Measurements from ENCODE around the gene IGFBP4. TPM values are rescaled to one million over a fixed set of nuclear protein-coding genes. Genes with fewer than 3 reads are reported as not detected.

The IGFBP4 gene
- total RNA-seq, 4 donors from 2014 or later = 209 to 428 (median 281) TPM

GRCh38 chr17:40495140-40495539 lies 51.9 kb downstream of the IGFBP4 start:
- TF ChIP-seq CTCF (IDR thresholded peaks at IDR 0.05) = no peak
- TF ChIP-seq POLR2AphosphoS5 (IDR thresholded peaks at IDR 0.05) = no peak
- no peak for TF ChIP-seq POLR2A (IDR thresholded peaks at IDR 0.05)
- no peak for TF ChIP-seq EP300 (IDR thresholded peaks at IDR 0.05)
- ATAC-seq = no peak
- Histone ChIP-seq H3K27ac (no peak overlapping the region), H3K9me3 (no peaks in the 10 kb centered on the region), H3K4me1 (peaks cover 0 to 46% (median 13%) of the 10 kb centered on the region in 3 donors), H3K36me3 (no peaks in the 10 kb centered on the region), H3K27me3 (no peaks in the 10 kb centered on the region), H3K4me3 (no peak overlapping the region)
- 62 to 63% methylated on average over 3 to 4 of the region's 5 CpGs for WGBS, 2 donors (ENCODE audit: low coverage in 1 of 2)

GRCh38 chr17:40496170-40496569 lies 52.9 kb downstream of the IGFBP4 start:
- no peak for ATAC-seq
- no peaks in the 10 kb centered on the region for H3K36me3 ChIP-seq
- no peak overlapping the region for H3K4me3 ChIP-seq
- peak overlapping the region in 1 of 4 donors; percentile 20 for H3K27ac ChIP-seq
- no peaks in the 10 kb centered on the region for H3K9me3 ChIP-seq
- TF ChIP-seq EP300 (IDR thresholded peaks at IDR 0.05) (no peak), POLR2A (IDR thresholded peaks at IDR 0.05) (no peak), CTCF (IDR thresholded peaks at IDR 0.05) (no peak), POLR2AphosphoS5 (IDR thresholded peaks at IDR 0.05) (no peak)
- 100% methylated on average over 1 of the region's 6 CpGs; no CpG with 5 or more reads in 1 of the 2 donors for WGBS, 2 donors (ENCODE audit: low coverage in 1 of 2)
- H3K4me1 ChIP-seq = peaks cover 0 to 44% (median 11%) of the 10 kb centered on the region in 3 donors
- H3K27me3 ChIP-seq = no peaks in the 10 kb centered on the region

GRCh38 chr17:40496634-40497420 lies 53.6 kb downstream of the IGFBP4 start:
- Histone ChIP-seq H3K27me3 (no peaks in the 10 kb centered on the region), H3K9me3 (no peaks in the 10 kb centered on the region), H3K36me3 (no peaks in the 10 kb centered on the region), H3K4me1 (peaks cover 0 to 38% (median 11%) of the 10 kb centered on the region in 3 donors), H3K27ac (peak overlapping the region in 2 of 4 donors; percentile 12 to 83), H3K4me3 (no peak overlapping the region)
- TF ChIP-seq EP300 (IDR thresholded peaks at IDR 0.05) (no peak), POLR2A (IDR thresholded peaks at IDR 0.05) (no peak), CTCF (IDR thresholded peaks at IDR 0.05) (no peak), POLR2AphosphoS5 (IDR thresholded peaks at IDR 0.05) (no peak)
- WGBS, 2 donors (ENCODE audit: low coverage in 1 of 2) = 80 to 82% methylated on average over 7 to 8 of the region's 9 CpGs
- ATAC-seq = no peak

- ATAC-seq = no peak
- TF ChIP-seq POLR2AphosphoS5 (IDR thresholded peaks at IDR 0.05) (no peak), POLR2A (IDR thresholded peaks at IDR 0.05) (no peak), EP300 (IDR thresholded peaks at IDR 0.05) (no peak), CTCF (IDR thresholded peaks at IDR 0.05) (no peak)
These were observed 54.4 kb downstream of the IGFBP4 start for GRCh38 chr17:40497695-40498094.

More at GRCh38 chr17:40497695-40498094, 54.4 kb downstream of the IGFBP4 start:
- Histone ChIP-seq H3K9me3 (no peaks in the 10 kb centered on the region), H3K4me1 (peaks cover 0 to 38% (median 11%) of the 10 kb centered on the region in 3 donors), H3K27me3 (no peaks in the 10 kb centered on the region), H3K27ac (peak overlapping the region in 3 of 4 donors; percentile 34 to 83 (median 76)), H3K36me3 (no peaks in the 10 kb centered on the region), H3K4me3 (no peak overlapping the region)
- 54% methylated on average over 2 of the region's 2 CpGs; no CpG with 5 or more reads in 1 of the 2 donors for WGBS, 2 donors (ENCODE audit: low coverage in 1 of 2)
